ENCODE data around the gene SLC1A2.

SLC1A2 gene

DNA sequence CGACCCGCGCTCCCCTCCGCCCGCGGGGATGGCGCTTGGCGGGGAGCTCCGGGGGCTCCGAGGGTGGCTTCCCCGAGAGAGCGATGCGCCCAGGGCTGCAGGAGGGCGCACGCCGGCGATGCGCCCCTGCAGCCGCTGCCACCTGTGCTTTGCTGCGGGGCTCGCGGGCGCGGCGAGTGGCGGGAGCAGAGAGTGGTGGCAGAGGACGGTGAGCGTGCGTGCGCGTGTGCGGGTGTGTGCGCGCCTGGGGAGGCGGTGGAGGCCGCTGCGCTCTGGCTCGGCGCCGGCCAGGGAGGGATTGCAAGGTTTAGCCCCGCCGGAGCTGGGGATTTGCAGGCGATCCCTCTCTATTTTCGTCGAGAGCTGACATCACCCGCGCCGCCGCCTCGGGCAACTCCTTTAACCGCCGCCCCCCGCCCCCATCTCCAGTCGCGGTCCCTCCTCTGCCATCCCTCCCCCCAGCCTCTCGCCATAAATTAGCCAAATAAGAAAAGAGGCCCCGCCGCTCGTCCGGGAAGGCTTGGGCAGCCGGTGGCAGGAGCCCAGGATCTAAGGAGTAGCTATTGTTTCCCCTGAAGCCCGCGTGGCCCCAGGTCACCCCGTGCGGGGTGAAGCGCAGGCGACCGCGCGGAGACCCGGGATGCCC, at the start of gene SLC1A2:
TSS of gene SLC1A2 (minus strand) at position 375 of the 646 bp plus-strand sequence. CDS start 592 bp downstream, outside the sequence.
- Histone ChIP-seq H3K36me3 (ENCODE audit: control insufficient read depth, insufficient read depth, low read length) (no peaks in the 10 kb centered on the region), H3K9ac (ENCODE audit: low read length) (no peak within 1 kb of the TSS), H3K9me3 (ENCODE audit: control insufficient read depth, low read length) (no peaks in the 10 kb centered on the region), H3K27me3 (ENCODE audit: control insufficient read depth, insufficient read depth, low read length) (peaks cover 72% of the 10 kb centered on the region), H3K4me1 (ENCODE audit: control insufficient read depth, insufficient read depth, low read length) (peaks cover 10% of the 10 kb centered on the region), H3K4me3 (ENCODE audit: low read length) (no peak within 1 kb of the TSS)

DNA sequence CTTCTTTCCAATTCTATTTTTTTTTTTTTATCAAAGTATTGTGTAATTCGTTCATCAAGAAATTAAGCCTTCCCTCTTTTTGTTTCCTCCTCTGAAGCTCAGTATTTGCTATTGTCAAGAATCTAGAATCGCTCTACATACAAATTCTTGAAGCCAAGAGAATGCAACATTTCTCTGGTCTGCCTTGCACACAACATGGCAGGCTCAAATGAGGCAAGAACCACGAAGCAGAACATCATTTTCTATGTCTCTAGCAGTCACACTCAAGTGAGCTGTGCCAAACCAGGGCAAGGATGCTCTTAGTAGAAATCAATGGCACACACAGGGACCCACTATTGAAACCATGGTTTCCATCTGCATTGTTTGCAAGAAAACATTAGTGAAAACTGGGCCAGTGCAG, 46.7 kb upstream of the SLC1A2 start:
- Histone ChIP-seq H3K4me1 (ENCODE audit: control insufficient read depth, insufficient read depth, low read length) (no peaks in the 10 kb centered on the region), H3K9ac (ENCODE audit: low read length) (no peak overlapping the region), H3K9me3 (ENCODE audit: control insufficient read depth, low read length) (no peaks in the 10 kb centered on the region), H3K36me3 (ENCODE audit: control insufficient read depth, insufficient read depth, low read length) (no peaks in the 10 kb centered on the region), H3K27me3 (ENCODE audit: control insufficient read depth, insufficient read depth, low read length) (no peaks in the 10 kb centered on the region), H3K4me3 (ENCODE audit: low read length) (no peak overlapping the region)

DNA sequence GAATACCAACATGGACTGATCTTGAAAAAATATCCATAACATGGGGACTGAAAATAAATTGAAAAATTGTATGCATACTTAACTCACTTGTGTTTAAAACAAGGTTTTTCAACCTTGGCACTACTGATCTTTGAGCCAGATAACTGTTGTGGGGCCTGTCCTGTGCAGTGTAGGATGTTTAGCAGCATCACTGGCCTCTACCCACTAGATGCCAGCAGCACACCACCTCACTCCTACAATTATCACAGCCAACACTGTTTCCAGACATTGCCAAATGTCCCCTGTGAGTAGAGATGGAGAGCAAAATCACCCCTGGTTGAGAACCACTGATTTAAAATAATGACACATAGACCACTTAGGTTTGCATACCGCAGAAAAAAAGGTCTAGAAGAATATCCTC, 45.0 kb upstream of the SLC1A2 start:
- no peak overlapping the region for H3K9ac ChIP-seq (ENCODE audit: low read length)
- no peak overlapping the region for H3K4me3 ChIP-seq (ENCODE audit: low read length)
- no peaks in the 10 kb centered on the region for H3K27me3 ChIP-seq (ENCODE audit: control insufficient read depth, insufficient read depth, low read length)
- no peaks in the 10 kb centered on the region for H3K4me1 ChIP-seq (ENCODE audit: control insufficient read depth, insufficient read depth, low read length)
- no peaks in the 10 kb centered on the region for H3K9me3 ChIP-seq (ENCODE audit: control insufficient read depth, low read length)
- no peaks in the 10 kb centered on the region for H3K36me3 ChIP-seq (ENCODE audit: control insufficient read depth, insufficient read depth, low read length)

DNA sequence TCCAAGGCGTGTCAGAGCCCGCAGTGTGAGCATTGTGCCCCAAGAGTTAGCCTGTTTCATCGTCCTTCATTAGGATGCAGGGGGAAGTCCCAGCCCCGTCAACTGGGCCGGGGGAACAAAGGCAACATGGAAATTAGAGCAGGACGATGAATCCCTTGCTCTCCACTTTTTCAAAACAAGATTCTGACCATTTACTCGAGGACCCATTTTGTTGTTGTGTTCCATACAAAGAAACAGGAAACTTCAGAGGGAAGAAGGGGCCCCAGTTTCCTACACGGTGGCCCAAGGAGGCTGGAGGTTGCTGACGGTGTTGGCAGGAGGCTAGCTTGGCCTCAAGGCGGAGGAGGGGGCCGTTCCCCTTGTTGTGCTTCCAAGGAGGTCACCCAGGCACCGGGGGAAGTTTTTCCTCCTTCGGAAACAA, 44.0 kb upstream of the SLC1A2 start:
- Histone ChIP-seq H3K9me3 (ENCODE audit: control insufficient read depth, low read length) (no peaks in the 10 kb centered on the region), H3K36me3 (ENCODE audit: control insufficient read depth, insufficient read depth, low read length) (no peaks in the 10 kb centered on the region), H3K4me1 (ENCODE audit: control insufficient read depth, insufficient read depth, low read length) (no peaks in the 10 kb centered on the region), H3K4me3 (ENCODE audit: low read length) (no peak overlapping the region), H3K27me3 (ENCODE audit: control insufficient read depth, insufficient read depth, low read length) (no peaks in the 10 kb centered on the region), H3K9ac (ENCODE audit: low read length) (no peak overlapping the region)

DNA sequence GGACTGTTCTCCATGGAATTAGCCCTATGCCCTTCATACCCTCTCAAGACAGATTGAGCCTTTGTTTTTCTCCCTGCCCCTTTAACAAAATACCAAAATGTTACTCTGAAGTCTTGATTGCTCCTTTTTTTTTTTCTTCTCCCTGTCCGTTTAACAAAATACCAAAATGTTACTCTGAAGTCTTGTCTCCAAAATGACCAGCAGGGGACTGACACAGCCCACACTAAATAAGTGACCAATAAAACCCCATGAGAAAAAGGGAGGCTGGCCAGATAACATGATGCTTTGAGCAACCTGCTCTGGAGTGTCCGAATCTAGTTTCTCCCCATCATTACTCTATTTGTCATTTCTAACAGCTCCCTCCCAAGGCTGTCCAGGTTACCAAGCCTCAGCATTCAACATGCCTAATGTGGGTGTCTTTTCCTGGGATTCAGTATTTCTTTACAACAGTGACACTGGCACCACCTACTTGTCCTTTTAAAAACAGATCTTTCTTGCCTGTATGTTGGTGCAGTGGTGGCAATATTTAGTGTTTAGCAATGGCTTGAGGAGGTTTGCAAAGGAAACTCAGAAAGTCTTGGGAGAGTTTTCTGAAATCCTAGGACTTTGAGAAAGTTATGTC, 42.7 kb upstream of the SLC1A2 start:
- Histone ChIP-seq H3K4me1 (ENCODE audit: control insufficient read depth, insufficient read depth, low read length) (no peaks in the 10 kb centered on the region), H3K4me3 (ENCODE audit: low read length) (no peak overlapping the region), H3K36me3 (ENCODE audit: control insufficient read depth, insufficient read depth, low read length) (no peaks in the 10 kb centered on the region), H3K9me3 (ENCODE audit: control insufficient read depth, low read length) (no peaks in the 10 kb centered on the region), H3K27me3 (ENCODE audit: control insufficient read depth, insufficient read depth, low read length) (no peaks in the 10 kb centered on the region), H3K9ac (ENCODE audit: low read length) (no peak overlapping the region)

DNA sequence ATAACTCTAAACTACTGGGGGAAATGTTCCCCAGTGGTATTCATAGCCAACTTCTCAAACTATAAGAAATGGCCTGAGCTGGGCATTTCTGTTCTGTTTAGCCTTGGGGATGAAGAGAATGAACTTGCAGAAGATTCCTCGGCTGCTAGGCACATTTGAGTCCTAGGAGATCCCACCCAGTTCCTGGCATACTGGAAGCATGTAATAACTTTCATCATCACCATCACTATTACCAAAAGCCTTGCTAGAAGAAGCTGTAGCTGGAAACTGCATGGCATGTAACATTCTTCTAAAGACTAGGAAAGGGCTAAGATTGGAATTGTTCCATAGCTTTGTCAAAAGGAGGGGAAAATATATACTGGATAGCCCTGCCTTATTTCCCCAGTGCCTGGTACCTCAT, 40.1 kb upstream of the SLC1A2 start:
- Histone ChIP-seq H3K4me1 (ENCODE audit: control insufficient read depth, insufficient read depth, low read length) (no peaks in the 10 kb centered on the region), H3K9ac (ENCODE audit: low read length) (no peak overlapping the region), H3K4me3 (ENCODE audit: low read length) (no peak overlapping the region), H3K36me3 (ENCODE audit: control insufficient read depth, insufficient read depth, low read length) (no peaks in the 10 kb centered on the region), H3K27me3 (ENCODE audit: control insufficient read depth, insufficient read depth, low read length) (no peaks in the 10 kb centered on the region), H3K9me3 (ENCODE audit: control insufficient read depth, low read length) (no peaks in the 10 kb centered on the region)

DNA sequence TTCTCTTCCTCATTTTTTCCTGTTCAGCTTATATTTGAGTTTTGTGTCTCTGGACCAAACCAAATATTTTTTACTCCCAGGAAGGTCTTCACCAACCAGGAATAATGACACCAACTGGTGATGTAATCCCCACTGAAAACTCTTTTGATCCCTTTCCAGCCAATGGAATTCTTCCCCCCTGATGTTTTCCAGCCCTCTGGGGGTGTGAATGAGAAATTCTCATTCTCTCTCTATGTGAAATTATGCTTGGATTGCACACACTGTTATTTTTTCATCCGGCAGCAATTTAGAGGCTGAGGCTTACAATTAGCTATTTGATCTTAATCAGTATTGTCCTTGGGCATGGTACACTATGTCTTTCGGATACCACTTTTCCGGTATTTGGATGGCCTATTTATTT, 39.5 kb upstream of the SLC1A2 start:
- Histone ChIP-seq H3K27me3 (ENCODE audit: control insufficient read depth, insufficient read depth, low read length) (no peaks in the 10 kb centered on the region), H3K36me3 (ENCODE audit: control insufficient read depth, insufficient read depth, low read length) (no peaks in the 10 kb centered on the region), H3K9ac (ENCODE audit: low read length) (no peak overlapping the region), H3K4me3 (ENCODE audit: low read length) (no peak overlapping the region), H3K9me3 (ENCODE audit: control insufficient read depth, low read length) (no peaks in the 10 kb centered on the region), H3K4me1 (ENCODE audit: control insufficient read depth, insufficient read depth, low read length) (no peaks in the 10 kb centered on the region)

DNA sequence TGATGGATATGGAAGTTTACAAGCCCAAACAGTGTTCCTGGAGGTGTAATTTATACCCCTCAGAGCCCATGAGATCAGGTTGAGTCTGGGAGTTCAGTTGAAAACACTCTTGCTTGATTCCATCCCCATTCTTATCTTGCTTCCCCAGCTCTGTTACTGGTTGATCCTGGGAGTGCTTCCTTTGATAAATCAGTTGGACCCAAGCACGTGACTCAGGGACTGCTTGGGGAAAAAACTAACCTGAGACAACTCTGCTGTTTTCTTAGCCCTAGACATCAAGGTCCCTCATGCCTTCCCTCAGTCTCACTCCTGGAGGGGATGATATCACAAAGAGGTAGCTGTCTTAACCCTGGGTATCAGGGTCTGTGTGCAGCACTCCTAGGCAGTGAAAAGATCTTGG, 35.0 kb upstream of the SLC1A2 start:
- H3K36me3 ChIP-seq (ENCODE audit: control insufficient read depth, insufficient read depth, low read length), result no peaks in the 10 kb centered on the region
- H3K9ac ChIP-seq (ENCODE audit: low read length), result no peak overlapping the region
- H3K9me3 ChIP-seq (ENCODE audit: control insufficient read depth, low read length), result no peaks in the 10 kb centered on the region
- H3K27me3 ChIP-seq (ENCODE audit: control insufficient read depth, insufficient read depth, low read length), result no peaks in the 10 kb centered on the region
- no peaks in the 10 kb centered on the region for H3K4me1 ChIP-seq (ENCODE audit: control insufficient read depth, insufficient read depth, low read length)
- no peak overlapping the region for H3K4me3 ChIP-seq (ENCODE audit: low read length)

DNA sequence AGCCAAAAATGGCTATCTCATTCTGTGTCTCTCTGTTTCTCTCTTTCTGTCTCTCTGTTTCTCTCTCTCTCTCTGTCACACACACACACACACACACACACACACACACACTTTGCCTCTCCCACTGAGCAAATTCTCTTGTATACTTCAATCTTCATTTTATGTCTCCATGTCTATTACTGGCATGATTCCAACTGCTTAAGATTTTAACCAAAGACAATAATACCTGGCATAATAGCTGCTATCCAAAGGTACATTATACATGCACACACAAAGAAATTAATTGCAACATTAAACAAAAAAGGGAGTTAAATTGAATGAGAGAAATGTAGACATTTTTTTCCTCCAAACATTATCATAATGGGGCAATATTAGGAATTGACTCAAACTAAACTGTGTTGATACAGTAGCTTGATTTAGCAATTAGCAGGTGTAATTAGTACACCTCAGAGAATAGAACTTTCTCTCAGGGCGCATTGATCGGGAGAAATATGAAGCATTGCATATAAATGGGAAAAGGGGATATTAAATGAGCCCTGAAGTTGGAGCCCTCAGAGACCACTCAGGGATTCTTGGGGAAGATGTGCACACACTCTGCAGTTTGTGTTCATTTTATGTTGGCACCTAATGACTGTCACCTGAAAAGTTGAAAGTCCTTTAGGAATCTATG, 17.4 kb upstream of the SLC1A2 start:
- Histone ChIP-seq H3K9me3 (ENCODE audit: control insufficient read depth, low read length) (no peaks in the 10 kb centered on the region), H3K4me3 (ENCODE audit: low read length) (no peak overlapping the region), H3K4me1 (ENCODE audit: control insufficient read depth, insufficient read depth, low read length) (no peaks in the 10 kb centered on the region), H3K9ac (ENCODE audit: low read length) (no peak overlapping the region), H3K27me3 (ENCODE audit: control insufficient read depth, insufficient read depth, low read length) (peaks cover 9% of the 10 kb centered on the region), H3K36me3 (ENCODE audit: control insufficient read depth, insufficient read depth, low read length) (no peaks in the 10 kb centered on the region)

DNA sequence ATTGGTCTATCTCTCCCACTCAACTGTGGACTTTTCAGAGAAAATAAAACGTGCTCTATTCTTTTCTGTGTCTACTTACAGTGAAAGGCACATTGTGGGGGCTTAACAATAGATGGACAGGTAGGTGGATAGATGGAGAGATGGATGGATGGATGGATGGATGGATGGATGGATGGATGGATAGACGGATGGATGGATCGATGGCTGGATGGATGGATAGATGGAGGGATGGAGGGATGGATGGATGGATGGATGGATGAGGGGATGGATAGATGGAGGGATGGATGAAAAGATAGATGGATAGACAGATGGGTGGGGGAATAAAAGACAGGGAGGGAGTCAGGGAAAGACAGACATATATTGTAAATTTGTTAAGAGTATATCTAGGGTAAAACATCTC, 14.2 kb upstream of the SLC1A2 start:
- Histone ChIP-seq H3K4me3 (ENCODE audit: low read length) (no peak overlapping the region), H3K9me3 (ENCODE audit: control insufficient read depth, low read length) (no peaks in the 10 kb centered on the region), H3K9ac (ENCODE audit: low read length) (no peak overlapping the region), H3K27me3 (ENCODE audit: control insufficient read depth, insufficient read depth, low read length) (peaks cover 6% of the 10 kb centered on the region), H3K36me3 (ENCODE audit: control insufficient read depth, insufficient read depth, low read length) (no peaks in the 10 kb centered on the region), H3K4me1 (ENCODE audit: control insufficient read depth, insufficient read depth, low read length) (no peaks in the 10 kb centered on the region)

DNA sequence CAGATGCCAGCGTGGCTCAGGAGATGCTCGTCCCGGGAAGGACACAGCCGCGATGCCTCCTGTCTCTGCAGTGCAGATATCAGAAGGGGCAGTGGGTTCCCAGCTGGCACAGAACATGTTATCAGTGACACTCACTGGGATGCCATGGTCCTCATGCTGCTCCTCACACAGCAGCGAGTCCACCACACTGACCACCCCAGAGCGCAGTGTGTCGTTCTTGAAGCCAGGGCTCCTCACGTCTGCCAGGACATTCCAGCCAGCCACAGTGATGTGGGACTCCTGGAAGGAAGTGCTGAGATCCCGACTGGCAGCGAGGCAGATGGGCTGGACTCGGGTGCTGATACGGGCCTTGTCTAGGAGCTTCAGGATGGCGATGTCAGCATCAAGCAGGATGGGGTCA, 13.1 kb upstream of the SLC1A2 start:
- H3K4me1 ChIP-seq (ENCODE audit: control insufficient read depth, insufficient read depth, low read length), result no peaks in the 10 kb centered on the region
- no peaks in the 10 kb centered on the region for H3K36me3 ChIP-seq (ENCODE audit: control insufficient read depth, insufficient read depth, low read length)
- no peak overlapping the region for H3K9ac ChIP-seq (ENCODE audit: low read length)
- peaks cover 3% of the 10 kb centered on the region for H3K27me3 ChIP-seq (ENCODE audit: control insufficient read depth, insufficient read depth, low read length)
- H3K9me3 ChIP-seq (ENCODE audit: control insufficient read depth, low read length), result no peaks in the 10 kb centered on the region
- H3K4me3 ChIP-seq (ENCODE audit: low read length), result no peak overlapping the region

DNA sequence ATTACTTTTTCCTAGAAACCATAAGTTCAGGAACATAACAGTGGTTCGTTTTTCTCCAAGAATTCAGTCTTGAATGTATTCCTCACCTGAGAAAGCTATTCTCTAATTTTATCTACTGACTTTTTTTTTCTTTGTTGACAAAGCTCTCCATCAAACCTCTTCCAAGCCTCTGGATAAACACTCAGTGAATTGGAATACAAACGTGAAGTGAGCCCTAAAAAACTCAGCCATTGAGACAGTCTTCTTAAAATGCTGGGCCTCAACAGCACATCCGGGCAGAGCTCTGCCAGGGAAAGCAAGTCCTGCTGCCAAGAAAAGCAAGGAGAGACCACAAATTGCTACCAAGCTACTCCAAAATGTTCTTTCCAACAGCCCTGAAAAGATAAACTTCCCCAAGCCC, 7.7 kb upstream of the SLC1A2 start:
- peaks cover under 1% of the 10 kb centered on the region for H3K27me3 ChIP-seq (ENCODE audit: control insufficient read depth, insufficient read depth, low read length)
- H3K9ac ChIP-seq (ENCODE audit: low read length), result no peak overlapping the region
- H3K4me3 ChIP-seq (ENCODE audit: low read length), result no peak overlapping the region
- no peaks in the 10 kb centered on the region for H3K36me3 ChIP-seq (ENCODE audit: control insufficient read depth, insufficient read depth, low read length)
- H3K4me1 ChIP-seq (ENCODE audit: control insufficient read depth, insufficient read depth, low read length), result no peaks in the 10 kb centered on the region
- no peaks in the 10 kb centered on the region for H3K9me3 ChIP-seq (ENCODE audit: control insufficient read depth, low read length)

All from mucosa of stomach (tissue), 1 donor.